GM21723 (cell line): Measurements from ENCODE around the gene VPS45.

Experiments used
- ATAC-seq: cut with Tn5 transposase; IDR thresholded peaks from one replicate; pipeline ENCODE4 v1.9.1; 2021; ENCODE audit warnings: mild to moderate bottlenecking, moderate library complexity; ENCODE audit not compliant: unreplicated experiment

Gene VPS45

GRCh38 chr1:150072959-150073358, 5.4 kb downstream of the VPS45 start:
- no peak for ATAC-seq

GRCh38 chr1:150073516-150073915, 5.9 kb downstream of the VPS45 start:
- no peak for ATAC-seq

DNA sequence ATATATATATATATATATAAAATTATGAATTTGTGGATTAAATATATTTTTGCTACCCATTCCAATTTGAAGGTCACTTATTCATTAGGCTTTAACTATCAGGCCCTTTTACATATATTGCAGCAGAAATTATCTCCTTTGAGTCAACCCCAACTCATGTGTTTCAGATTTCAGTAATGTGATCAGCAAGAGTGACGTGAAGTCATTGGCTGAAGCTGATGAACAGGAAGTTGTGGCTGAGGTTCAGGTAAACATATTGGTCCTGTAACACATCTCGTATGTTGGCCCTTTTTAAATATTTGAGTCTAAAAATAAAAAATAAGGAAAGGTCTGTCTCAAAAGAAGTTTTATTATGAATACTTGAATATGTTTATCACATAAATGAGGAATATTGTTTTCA, 8.5 kb downstream of the VPS45 start:
- ATAC-seq: no peak

DNA sequence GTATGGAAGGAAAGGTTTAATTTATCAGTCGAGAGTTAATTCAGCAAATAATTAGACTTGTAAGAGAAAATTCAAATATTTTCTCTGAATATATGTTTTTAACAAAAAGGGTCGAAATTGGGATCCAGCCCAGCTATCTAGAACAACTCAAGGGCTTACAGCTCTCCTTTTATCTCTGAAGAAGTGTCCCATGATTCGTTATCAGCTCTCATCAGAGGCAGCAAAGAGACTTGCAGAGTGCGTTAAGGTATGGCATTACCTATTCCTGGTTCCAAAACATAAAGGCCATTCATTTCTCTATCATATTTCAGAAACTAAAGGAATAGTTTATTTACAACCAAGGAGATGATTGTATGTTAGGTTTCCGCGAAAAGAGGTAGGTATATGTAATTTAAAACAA, 9.4 kb downstream of the VPS45 start:
- no peak for ATAC-seq

- no peak for ATAC-seq
Observed at GRCh38 chr1:150080784-150081183, 13.2 kb downstream of the VPS45 start.

GRCh38 chr1:150082494-150082893, 14.9 kb downstream of the VPS45 start:
- no peak for ATAC-seq

DNA sequence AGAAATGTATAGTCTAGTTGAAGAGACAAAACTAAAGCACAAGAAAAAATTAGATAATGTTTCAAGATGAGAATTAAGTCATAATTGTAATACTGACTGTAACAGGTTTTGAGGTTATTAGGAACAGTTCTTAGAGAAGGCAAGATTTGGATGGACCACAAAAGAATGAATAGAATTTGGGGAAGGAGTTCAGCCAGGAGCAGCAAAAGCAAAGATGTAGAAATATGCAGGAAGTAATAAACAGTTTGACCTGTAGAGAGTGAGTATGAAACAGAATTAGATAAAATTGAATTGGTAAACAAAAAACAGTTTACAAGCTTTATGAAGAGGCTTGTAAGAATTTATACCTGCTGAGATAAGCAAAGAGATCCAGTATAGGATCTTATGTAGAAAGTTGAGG, 16.3 kb downstream of the VPS45 start:
- no peak for ATAC-seq

- ATAC-seq: no peak
Observed at GRCh38 chr1:150085406-150085805, 17.8 kb downstream of the VPS45 start.

DNA sequence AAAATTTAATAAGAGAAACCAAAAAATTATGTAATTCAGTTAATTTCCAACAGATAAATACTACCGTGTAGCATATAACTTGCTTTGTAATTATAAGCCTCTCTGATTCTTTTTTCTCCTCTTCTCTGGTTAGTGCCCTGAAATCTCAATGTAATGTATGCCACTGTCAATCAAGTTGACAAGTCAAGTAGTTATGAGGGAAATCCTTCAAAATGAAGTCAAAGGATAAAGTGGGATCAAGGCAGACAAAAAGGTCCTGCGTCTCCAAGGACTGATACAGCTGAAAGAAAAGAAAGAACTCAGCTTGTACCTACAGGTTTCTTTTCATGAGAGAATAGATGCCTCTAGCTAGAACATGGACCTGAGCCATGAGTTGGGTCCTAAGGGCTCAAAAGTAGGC, 19.8 kb downstream of the VPS45 start:
- ATAC-seq: no peak

DNA sequence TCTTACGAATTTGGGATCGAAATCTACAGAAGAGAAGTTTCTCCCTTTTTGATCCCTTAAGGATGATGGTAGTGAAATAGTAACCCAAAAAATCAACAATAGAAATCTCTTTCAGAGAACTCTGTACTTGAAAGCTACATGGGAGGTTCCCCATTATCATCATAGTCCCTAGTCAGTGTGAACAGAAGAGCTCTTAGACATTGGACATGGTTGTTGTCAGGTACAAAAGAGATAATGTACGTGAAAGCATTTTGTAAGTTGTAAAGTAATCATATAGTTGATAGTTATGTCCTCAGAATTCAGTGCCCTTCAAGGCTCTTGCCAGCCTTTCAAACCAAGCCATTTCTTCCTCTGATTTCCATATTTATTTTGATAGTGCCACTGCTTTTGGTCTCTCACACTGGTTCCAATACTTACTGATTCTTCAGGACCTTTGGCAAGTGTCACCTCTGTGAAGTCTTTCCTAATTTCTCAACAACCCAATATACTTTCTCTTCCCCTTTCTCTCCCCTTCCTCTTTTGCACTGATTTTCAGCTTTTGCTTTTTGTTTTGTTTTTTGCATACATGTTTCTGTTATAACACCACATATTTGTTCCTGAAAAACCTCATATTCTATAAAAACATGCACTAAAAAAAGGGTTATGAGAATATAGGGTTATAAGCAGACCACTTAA, 22.4 kb downstream of the VPS45 start:
- ATAC-seq: no peak

- no peak for ATAC-seq
Observed at GRCh38 chr1:150092180-150092791, 24.7 kb downstream of the VPS45 start.

DNA sequence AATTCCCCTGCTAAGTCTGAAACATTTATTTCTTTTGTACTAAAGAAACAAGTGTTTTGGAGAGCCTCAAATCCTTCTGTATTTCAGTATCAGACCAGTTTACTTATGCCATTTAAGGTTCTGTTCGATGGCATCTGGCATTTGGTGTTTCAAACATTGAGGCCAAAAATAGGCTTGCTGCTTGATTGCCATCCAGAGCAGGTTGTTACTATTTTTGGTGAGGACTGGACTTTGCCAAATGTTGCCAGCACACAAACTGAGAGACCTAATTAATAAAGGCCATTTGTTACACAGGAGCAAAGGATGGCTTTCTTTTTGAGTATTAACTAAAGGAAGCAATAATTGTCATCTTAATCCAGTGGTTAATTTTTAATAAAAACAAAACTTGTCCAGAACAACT, 26.2 kb downstream of the VPS45 start:
- ATAC-seq: no peak

DNA sequence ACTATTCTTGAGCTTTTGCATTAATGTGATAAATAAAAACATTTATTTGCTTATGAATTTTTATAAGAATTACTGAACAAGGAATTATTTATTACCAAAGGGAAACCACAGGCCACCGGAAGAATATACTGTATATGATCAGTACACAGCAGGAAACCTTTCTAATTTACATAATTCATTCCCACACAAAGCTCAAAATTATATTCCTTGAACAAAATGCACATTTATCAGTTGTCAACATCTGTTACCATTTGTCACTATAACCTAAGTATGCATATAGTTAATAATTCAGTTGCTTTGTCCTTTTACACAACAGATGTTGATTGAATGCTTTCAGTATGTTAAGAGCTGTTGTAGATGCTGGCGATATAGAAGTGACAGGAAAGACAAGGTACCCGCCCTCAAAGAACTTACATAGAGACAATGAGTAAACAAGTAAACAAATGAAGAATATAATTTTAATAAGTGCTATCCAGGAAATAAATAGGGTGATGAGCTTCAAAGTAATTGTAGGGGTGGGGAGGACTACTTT, 27.2 kb downstream of the VPS45 start:
- ATAC-seq: no peak

- ATAC-seq: no peak
Observed at GRCh38 chr1:150102986-150103385, 35.4 kb downstream of the VPS45 start.

DNA sequence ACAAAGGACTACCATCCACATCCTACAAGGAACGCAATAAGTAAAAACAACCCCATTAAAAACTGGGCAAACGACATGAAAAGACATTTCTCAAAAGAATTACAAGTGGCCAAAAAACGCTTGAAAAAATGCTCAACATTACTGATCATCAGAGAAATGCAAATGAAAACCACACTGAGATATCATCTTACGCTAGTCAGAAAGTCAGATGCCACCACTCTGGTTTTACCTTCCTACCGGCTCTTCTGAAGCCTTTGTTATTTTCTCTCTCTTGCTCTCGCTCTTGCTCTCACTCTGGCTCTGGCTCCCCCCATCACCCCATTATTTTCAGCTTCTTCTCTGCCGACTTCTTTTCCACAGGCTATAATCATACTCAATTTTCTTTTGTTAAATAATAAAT, 38.8 kb downstream of the VPS45 start:
- no peak for ATAC-seq

GRCh38 chr1:150109586-150109985, 42.0 kb downstream of the VPS45 start:
- no peak for ATAC-seq

- ATAC-seq: no peak
Observed at GRCh38 chr1:150110116-150110515, 42.5 kb downstream of the VPS45 start.

GRCh38 chr1:150111670-150112069, 44.1 kb downstream of the VPS45 start:
- no peak for ATAC-seq

GRCh38 chr1:150115121-150115520, 47.5 kb downstream of the VPS45 start:
- ATAC-seq: no peak

GRCh38 chr1:150118716-150119115, 51.1 kb downstream of the VPS45 start:
- ATAC-seq: no peak

DNA sequence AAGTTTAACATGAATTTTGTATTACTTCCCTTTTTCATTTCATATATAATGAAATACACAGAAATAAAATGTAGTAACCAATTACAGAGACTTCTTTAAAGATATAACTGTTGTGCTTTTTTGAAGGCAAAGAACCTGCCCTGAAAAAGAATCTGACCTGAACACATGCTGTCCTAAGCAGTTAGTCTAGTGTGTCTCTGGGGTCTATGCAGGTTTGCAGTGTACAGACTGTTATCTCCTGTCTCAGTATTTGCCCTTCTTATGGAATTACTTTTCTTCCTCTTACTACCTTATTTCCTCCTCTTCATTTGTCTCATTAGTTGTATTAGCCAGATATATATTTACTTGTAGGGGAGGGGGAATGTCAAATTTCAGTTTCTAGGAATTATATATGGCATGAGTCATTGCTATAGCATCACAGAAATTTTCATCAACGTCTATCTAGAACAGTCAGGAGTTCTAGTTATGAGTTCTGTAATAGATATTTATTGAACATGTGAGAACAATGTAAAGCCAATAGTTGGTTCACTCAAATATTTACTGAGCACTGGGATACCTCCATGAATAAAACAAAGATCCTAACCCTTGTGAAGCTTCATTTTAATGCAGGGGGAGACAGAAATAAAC, 53.8 kb downstream of the VPS45 start:
- ATAC-seq: no peak

DNA sequence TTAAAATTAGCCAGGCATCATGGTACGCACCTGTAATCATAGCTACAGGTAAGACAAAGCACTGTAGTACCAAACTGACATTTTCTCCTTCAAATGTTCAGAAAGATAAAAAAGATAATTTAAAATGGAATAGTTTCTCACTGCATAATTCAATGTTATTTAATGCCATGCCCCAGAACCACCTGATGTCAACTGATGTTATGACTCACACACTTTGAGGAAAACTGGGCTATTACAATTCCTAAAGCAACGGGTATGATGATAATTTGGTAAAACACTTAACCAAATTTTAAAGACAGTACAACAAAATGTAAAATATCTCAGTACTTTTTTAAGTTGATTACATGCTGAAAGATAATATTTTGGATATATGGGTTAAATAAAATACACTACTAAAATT, 59.2 kb downstream of the VPS45 start:
- ATAC-seq: no peak
